OCI-LY7 (cell line): Measurements from ENCODE around the gene ZFYVE16.

Experiments
- CTCF ChIP-seq: fragments of 200-600 bp; sonication (generic); conservative IDR thresholded peaks from 2 replicates; pipeline ENCODE4 v1.5.1; 2014; ENCODE audit warnings: mild to moderate bottlenecking, antibody characterized with exemption, low read length, moderate library complexity, mixed read lengths
- EZH2phosphoT487 ChIP-seq: fragments of 200-600 bp; sonication (generic); IDR thresholded peaks from 2 replicates; pipeline ENCODE4 v1.6.1; 2018; ENCODE audit warnings: low read depth, borderline replicate concordance, mild to moderate bottlenecking, mixed run types, antibody characterized with exemption, low read length, moderate library complexity, mixed read lengths

- TF ChIP-seq CTCF, result no peak
- TF ChIP-seq EZH2phosphoT487, result no peak
These were observed 94.9 kb downstream of the ZFYVE16 start for GRCh38 chr5:80502800-80503199.
